ENCODE measurements around the gene LECT2.

LECT2 gene

DNA sequence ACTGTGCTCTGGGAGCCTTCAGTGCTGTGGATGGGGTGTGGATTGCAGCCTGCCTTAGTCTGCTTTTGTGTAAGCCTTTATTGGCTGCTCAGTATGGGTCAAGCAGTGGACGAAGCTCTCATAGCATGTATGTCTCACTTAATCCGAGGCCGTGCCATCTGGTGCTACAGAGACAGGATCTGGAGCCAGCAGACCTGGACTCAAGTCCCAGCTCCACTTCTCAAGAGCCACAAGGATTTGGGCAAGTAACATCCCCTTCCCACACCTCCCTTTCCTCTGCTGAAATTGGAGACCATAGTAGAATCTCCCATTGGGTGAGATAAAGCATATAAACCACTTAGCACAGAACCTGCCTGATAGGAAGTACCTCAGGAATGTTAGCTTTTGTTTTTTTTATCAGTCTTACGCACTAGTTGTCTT is 23.4 kb upstream of the LECT2 start:
- no peak for DNase-seq

- DNase-seq = no peak
Observed at GRCh38 chr5:135977375-135977928, 22.7 kb upstream of the LECT2 start.

- no peak for DNase-seq
Observed at GRCh38 chr5:135976216-135976615, 21.4 kb upstream of the LECT2 start.

DNA sequence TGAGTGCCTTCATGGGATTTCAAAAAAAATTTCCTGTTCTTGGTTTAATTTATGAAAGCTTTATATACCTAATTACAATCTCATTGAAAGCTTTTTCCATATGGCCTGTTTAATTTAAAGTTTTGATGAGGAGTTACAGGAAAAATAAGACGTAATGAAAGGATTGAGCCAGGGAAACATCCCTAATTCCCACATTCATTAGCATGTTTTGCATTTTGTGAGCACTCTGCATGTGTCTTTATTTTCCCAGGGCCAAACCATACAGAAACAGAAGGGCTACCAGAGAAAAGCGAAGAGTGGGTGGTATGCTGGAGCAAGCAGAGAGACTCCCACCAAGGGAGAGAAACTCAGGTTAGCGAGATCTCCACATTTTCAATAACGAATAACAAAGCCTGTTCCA is 20.3 kb upstream of the LECT2 start:
- DNase-seq = no peak

- no peak for DNase-seq
Observed at GRCh38 chr5:135974021-135974600, 19.3 kb upstream of the LECT2 start.

GRCh38 chr5:135973323-135974020 is 18.7 kb upstream of the LECT2 start:
- DNase-seq = no peak

DNA sequence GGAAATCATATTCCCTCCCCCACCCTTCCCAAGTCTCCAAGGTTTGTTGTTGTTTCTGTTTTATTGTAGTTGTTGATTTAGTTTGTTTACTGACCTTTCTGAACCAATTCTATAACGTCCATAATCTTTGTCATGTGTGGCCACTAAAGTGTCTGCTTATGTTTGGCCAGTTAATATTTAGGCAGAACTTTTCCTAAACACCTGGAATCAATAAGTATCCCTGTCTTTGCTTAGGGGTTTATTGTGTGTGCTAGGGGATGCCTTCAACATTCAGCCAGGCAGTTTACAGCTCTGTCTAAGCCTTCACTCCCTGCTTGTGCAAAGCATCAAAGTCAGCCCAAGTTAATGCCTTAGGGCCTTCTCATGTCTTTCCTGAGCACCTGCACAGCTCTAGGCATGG is 16.9 kb upstream of the LECT2 start:
- no peak for DNase-seq

DNA sequence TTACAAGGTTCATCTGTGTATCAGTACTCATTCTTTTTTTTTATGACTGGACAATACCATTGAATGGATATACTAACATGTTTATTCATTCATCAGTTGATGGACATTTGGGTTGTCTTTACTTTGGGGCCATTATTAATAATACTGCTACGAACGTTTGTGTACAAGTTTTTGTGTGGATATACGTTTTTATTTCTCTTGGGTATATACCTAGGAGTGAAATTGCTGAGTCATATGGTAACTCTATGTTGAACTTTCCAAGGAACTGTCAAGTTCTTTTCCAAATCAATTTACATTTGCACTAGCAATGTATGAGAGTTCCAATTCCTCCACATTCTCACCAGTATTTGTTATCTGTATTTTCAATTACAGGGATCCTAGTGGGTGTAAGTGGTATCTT is 12.0 kb upstream of the LECT2 start:
- no peak for DNase-seq

DNA sequence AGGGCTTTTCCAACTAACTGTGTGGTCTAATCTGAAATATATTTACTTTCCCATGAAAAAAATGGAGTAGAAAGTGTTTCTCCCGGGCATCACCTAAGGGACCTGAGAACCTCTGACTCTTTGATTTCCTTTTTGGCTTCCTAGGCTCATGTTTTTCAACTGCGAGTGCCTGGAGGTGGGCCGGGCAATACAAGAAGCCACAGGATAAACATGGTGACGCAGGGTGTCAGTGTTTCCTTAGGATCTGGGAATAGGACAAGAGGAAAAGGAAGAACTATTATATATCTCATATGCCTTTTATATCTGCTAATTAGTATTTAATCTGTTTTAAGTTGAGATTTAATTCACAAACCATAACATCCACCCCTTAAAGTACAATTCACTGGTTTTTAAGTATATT is 11.4 kb upstream of the LECT2 start:
- DNase-seq = no peak

DNA sequence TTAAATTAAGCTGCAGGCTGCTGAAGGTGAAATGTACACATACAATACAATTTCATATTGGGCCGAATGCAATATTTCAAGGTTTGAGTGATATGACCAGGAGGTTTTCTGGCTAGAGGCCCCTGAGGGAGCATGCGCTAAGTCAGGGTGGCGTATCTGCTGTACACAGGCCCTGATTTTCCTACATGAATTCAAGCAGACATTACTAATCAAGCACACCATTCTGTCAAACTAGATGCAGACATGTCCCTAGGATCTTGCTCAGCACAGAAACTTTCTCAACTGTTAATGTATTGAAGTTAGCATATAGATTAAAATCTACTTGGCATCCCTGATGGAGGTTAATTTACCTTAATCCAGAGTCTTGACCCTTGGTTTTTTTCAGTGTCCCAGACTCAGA is 10.7 kb upstream of the LECT2 start:
- no peak for DNase-seq

DNA sequence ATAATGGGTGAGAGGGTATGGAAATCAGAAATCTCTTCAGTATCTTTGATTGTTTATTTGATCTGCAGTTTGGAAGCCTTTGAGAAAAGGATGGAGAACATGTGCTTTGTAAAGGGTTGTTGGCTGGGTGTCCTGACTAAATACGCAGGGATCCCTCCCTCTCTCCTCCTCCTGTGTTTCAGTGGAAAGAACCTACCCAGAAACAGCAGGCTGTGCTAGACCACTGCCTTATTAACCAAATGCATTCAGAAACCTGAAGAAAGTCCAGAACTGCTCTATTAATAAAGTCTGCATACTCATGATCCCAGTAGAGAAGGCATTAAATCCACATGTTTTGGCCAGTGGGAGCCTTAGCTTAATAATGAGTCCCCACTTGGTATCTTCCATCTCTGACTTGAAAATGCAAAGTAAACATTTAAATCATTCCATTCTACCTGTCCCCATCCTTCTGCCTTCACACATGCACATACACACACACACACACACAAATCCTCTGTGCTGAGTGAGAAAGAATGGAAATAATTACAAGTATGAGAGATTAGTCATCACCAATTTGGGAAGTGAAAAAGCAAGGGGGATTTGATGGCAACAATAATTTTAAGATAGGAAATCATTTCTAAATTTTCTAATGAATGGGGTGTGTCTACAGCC is 10.0 kb upstream of the LECT2 start:
- DNase-seq = no peak

- no peak for DNase-seq
Observed at GRCh38 chr5:135955525-135955924, 742 bp upstream of the LECT2 start.

DNA sequence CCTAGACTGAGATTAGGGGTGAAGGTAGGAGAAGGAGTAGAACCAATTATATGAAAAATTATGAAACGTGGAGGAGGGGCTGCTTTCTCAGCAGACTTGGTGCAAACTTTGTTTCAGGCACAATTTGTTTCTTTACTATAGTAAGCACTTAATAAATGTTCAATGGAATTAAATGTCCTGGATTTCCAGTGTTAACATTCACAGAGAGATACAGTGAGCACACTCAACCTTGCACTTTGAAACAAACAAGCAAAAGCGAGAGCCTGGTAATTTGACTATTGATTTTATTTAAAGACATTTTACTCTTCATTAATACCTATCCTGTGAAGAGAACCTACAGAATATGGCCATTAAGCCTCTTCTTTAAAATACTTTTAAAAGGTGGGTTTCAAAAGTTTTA is 933 bp downstream of the LECT2 start:
- no peak for DNase-seq

DNA sequence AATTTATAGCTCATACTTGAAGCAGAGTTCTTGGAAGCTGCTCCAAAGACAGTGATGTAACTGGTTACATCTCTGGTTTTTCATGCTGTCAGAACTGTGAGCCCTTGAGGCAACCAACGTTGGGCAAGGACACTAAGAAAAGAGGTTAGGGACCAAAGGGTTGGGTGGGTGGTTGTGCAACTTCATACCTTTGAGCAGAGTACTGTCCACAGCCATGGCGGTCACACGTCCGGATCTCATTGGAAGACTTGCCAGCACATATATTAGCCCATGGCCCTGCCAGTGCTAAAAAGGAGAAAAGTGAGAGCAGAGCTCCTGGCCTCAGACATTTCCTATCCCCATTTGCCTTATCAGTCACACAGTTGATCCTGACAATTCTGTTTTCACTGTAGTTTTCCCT is 2.1 kb downstream of the LECT2 start:
- DNase-seq = no peak

- no peak for DNase-seq
Observed at GRCh38 chr5:135951807-135952206, 3.0 kb downstream of the LECT2 start.

GRCh38 chr5:135951257-135951656 is 3.5 kb downstream of the LECT2 start:
- DNase-seq = no peak

DNA sequence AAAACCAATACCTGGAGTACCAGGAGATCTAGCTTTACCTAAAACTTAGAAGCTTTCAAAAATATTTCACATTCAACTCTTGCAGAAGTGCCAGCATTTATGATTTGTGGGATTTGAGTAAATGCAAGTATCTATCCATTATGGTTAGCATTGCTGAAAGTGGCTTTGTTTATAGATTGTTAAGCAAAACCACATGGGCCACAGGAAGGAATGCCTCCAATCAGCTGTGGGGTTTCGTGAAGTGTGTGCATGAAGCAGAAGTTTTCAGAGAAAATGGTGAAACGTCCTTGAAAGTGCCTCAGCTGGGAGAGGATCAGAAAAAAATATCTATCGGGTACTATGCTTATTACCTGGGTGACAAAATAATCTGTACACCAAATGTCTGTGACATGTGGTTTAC is 4.2 kb downstream of the LECT2 start:
- DNase-seq = no peak

DNA sequence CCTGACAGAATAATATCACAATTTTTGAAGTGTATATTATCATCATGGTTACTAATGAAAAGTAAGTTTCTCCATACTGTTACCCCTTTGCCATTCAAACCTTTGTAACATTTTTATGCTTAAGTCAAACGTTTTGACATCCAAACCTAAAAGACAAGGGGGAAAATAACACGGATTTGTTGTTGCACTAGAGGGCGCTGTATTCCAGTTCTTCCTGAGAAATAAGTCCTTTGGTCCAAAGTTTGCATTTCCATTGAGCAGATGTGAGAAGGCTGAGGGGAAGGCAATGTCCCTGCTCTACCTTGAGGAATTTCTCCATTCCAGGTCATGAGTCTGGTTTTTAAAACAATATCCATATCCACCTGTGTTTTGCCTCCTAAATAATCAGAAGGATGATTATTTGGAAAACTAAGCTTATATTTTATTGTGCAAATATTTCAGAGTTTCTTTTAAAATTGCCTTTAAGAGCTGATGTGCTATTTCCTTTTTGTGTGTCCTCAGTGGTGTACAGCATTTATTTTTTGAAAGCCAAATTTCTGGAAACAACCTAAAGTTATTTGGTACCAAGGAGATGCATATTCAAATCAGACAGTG is 9.7 kb downstream of the LECT2 start:
- DNase-seq = peak; percentile 18

GRCh38 chr5:135944564-135944963 is 10.2 kb downstream of the LECT2 start:
- DNase-seq = no peak

DNA sequence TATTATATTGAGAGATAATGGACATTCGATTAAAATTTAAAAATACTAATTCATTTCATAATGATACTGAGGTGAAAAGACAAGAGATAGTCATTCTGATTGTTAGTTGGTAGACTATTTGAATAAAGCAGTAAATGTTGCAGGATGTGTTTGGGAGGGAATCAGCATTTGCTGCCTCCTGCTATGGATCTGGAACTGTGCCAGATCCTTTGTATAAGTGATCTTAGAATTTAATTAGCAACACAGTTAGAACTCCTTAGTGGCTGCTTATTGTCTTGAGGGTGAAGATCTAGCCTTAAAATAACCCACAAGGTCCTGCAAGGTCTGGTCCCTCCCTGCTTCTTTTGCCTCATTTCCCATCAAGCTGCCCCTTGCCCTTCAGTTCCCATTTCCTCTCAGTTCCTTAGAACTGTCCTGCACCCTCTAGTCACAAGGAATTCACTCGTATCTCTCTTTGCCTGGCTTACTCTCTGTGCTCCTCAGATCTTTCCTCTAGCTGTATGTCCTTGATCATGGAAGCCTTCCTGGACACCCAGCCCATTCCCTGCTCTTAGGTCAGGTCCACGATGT is 12.5 kb downstream of the LECT2 start:
- no peak for DNase-seq

DNA sequence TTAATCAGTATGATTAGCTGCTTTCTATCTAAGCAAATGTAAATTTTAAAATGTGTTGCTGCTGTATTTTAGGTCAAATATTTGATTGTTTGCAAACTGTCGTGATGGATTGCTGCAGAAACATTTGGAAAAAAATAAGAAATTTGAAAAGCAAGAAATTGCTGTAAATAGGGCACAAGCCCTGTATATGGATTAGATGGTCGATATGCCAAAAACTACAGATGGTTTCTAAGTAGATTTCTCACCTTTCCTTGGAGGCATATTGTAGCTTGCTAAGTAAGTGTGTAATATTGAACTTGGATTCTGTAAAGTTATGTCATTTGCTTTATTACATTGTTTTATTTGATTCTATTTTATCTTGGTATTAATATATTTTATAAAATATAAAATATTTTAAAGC is 13.1 kb downstream of the LECT2 start:
- no peak for DNase-seq

GRCh38 chr5:135937245-135937911 is 17.4 kb downstream of the LECT2 start:
- DNase-seq = no peak

GRCh38 chr5:135934939-135935338 is 19.8 kb downstream of the LECT2 start:
- DNase-seq = no peak

All from T1000 (cell line).